NCI-H1417 (cell line): Measurements from ENCODE around the gene UBE2N.
A peak's percentile ranks its signal among the peaks of the same experiment; 100 is the strongest.

Experiments used
- DNase-seq, 3 experiments: peaks; one replicate each; lab custom pipeline; 2025; lab: John Stamatoyannopoulos, UW

Gene UBE2N, protein sequence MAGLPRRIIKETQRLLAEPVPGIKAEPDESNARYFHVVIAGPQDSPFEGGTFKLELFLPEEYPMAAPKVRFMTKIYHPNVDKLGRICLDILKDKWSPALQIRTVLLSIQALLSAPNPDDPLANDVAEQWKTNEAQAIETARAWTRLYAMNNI

GRCh38 chr12:93441617-93442410 is at the start of gene UBE2N:
Gene UBE2N, minus strand, starts transcription at chr12:93441947. Its CDS starts 63 bp downstream, at chr12:93441884.
- DNase-seq: peak; percentile 97 to 99 (median 98)

- no peak for DNase-seq
Measured at GRCh38 chr12:93484315-93484981, 42.7 kb upstream of the UBE2N start.

DNA sequence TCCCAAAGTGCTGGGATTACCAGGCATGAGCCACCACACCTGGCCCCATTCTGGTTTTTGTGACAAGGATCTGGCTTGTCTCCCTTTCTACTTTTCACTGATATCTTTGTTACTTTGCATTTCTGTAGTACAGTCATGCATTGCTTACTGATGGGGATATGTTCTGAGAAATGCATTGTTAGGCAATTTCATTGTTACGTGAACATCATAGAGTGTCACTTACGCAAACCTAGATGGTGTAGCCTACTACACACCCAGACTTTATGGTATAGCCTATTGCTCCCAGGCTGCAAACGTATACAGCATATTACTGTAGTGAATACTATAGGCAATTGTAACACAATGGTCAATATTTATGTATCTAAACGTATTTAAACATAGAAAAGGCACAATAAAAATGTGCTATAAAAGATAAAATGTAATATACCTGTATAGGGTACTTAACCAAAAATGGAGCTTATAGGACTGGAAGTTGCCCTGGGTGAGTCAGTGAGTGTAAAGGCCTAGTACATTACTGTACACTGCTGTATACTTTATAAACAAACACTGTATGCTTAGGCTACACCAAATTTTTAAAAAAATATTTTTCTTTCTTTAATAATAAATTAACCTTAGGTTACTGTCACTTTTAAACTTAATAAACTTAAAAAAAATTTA is 41.5 kb upstream of the UBE2N start:
- no peak for DNase-seq

GRCh38 chr12:93482721-93483120 is 41.0 kb upstream of the UBE2N start:
- DNase-seq: no peak

DNA sequence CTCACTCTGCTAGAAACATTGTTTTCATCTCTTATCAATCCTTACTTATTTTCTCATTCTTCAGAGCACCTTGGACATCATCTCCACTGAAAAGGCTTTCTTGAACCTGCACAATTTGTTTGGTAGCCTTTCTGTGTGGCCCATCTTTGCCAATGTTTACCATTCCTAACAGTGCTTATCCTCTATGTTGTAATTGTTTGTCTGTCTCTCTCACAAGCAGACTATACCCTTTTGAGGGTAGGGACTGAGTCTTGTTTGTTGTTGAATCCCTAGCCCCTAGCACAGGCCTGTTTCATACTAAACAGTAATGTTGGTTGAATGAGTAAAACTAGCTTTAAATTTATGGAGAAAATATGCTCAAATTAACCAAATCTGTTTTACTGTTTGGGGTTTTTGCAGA is 34.8 kb upstream of the UBE2N start:
- DNase-seq: no peak

DNA sequence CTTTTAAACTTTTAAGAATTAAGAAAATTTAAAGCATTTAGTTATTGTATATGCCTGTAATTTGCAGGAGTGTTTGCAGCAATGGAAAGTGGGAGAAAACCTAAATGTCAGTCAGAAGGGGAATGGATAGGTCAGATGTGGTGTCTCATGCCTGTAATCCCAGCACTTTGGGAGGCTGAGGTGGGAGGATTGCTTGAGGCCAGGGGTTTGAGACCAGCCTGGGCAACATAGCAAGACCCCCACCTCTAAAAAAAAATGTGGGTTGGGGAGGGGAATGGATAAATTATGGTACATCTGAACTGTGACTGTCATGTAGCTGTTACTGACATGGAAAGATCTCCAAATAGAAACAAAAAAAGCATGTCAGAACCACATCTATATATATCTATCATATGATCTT is 27.6 kb upstream of the UBE2N start:
- DNase-seq: no peak

DNA sequence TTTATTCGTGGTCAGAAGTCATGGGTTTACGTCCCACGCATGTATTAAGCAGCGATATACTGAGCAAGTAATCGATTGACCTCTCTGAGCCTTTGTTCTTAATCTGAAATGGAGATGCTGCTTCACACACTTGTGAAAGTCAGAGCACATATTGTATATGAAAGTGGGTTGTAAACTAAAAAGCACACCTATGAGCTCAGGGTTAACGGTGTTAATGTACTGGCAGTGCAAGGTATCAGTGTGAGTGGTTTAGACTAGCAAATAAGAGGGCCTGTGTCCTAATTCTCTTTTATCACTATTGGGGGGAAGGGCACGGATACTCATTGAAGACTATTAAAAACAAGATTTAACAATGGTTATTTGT is 26.2 kb upstream of the UBE2N start:
- no peak for DNase-seq

- DNase-seq: peak; percentile 94 to 97 (median 94)
Measured at GRCh38 chr12:93467351-93468007, 25.7 kb upstream of the UBE2N start, which contains the start of gene MRPL42. Gene MRPL42, plus strand, starts transcription at chr12:93467514. Its CDS starts 1,772 bp downstream, at chr12:93469286.

DNA sequence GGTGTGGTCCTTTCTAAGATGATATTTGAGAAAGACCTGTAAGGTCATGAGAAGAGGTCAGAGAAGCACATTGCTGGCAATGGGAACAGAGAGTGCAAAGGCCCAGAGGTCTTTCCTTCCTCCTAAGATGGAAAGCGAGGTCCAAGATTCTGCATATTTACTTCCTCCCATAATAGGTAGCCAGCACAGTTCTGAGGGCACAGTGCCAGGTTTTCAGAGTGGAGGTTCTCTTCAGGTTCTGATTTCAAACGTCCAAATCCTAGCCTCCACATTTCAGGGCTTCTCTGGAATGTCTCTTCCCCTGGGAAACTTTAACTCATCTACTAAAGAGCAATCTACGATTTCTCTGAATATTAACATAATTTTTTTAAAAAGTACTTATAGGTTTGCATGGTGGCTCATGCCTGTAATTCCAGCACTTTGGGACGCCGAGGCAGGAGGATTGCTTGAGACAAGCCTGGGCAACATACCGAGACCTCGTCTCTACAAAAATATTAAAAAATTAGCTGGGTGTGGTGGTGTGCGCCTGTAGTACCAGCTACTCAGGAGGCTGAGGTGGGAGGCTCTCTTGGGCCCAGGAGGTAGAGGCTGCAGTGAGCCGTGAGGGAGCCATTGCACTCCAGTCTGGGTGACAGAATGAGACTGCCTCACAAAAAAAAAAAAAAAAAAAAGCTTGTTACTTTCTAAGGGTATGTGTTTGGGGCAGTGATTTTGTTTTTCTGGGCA is 25.0 kb upstream of the UBE2N start:
- no peak for DNase-seq

GRCh38 chr12:93465841-93466240 is 24.1 kb upstream of the UBE2N start:
- no peak for DNase-seq

GRCh38 chr12:93461503-93461902 is 19.8 kb upstream of the UBE2N start:
- no peak for DNase-seq

GRCh38 chr12:93460902-93461301 is 19.2 kb upstream of the UBE2N start:
- no peak for DNase-seq

GRCh38 chr12:93460003-93460402 is 18.3 kb upstream of the UBE2N start:
- DNase-seq: no peak

DNA sequence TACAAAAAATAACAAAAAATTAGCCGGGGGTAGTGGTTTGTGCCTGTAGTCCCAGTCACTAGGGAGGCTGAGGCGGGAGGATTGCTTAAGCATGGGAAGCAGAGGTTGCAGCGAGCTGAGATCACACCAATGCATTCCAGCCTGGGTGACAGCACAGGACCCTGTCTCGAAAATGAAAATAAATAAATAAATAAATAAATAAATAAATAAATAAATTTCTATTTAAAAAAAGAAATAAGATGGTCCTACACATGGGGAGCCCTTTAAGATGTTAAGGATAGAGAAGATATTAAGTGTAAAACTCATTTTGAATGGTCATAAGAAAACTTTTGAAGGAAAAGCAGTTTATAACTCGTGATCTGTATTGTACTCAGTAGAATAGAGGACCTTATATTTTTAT is 17.4 kb upstream of the UBE2N start:
- DNase-seq: no peak

DNA sequence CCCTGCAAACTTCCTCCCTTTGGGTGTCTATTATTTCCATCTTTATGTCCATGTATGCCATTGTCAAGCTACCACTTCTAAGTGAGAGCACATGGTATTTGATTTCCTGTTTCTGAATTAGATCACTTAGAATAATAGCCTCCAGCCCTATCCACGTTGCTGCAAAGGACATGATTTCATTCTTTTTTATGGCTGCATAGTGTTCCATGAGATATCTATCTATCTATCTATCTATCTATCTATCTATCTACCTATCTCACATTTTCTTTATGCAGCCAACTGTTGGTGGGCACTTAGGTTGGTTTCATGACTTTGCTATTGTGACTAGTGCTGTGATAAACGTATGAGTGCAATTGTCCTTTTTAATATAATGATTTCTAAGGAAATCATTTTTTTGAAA is 14.3 kb upstream of the UBE2N start:
- DNase-seq: no peak

DNA sequence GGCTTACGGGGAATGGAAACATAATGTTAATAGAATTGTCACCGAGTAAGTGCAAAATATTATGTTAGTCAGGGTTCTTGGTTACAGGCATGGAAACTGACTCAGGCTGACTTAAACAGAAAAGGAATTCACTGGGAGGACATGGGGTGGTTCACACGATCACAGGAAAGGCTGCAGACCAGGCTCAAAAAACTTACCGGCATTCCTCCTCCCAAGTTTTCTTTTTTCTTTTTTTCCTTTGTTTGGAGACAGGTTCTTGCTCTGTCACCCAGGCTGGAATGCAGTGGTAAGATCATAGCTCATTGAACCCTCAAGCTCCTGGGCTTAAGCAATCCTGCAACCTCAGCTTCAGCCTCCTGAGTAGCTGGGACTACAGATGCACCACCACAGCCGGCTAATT is 11.9 kb upstream of the UBE2N start:
- DNase-seq: no peak

GRCh38 chr12:93451423-93452158 is 9.8 kb upstream of the UBE2N start:
- no peak for DNase-seq

DNA sequence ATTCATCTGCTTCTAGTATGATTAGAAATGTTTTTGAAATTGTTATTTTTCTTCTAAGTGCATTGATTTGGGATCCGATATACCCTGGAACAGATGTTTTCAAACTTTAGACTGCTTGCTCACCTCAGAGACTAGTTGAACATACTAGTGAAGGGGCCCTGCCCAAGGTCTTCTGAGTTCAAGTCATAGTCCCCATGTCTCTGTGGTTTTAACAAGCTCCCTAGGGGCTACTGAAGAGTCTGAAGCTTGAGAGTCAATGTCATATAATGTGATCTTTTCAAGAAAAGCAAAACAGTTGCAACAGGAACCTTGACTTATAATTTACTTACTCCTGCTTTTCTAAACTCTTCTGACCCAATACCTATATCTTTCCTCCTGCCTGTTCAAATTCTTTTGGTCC is 7.5 kb upstream of the UBE2N start:
- no peak for DNase-seq

GRCh38 chr12:93448796-93449195 is 7.0 kb upstream of the UBE2N start:
- DNase-seq: no peak

GRCh38 chr12:93447555-93448290 is 6.0 kb upstream of the UBE2N start:
- DNase-seq: peak; percentile 32 to 59 (median 35)
